GM12878 (cell line): ENCODE measurements around the gene FOXO1. TPM values are rescaled to one million over a fixed set of nuclear protein-coding genes. Genes with fewer than 3 reads are reported as not detected.

ENCODE experiments used
- ATAC-seq: fragments of 200-7000 bp; cut with Tn5 transposase; 3 replicates; pipeline ENCODE4 v1.9.1; 2020; ENCODE audit warnings: mild to moderate bottlenecking, moderate library complexity
- BruUV-seq: library from RNA; stranded (reverse); fragments of 400-500 nt; replicated peaks from 2 replicates; lab custom pipeline; 2021; lab: Mats Ljungman, UMichigan
- CTCF ChIA-PET: fragments of 300-600 bp; sonication (Branson Sonifier 250); formaldehyde crosslinking; extraction: SDS; loops from one replicate; lab custom pipeline; 2021; ENCODE audit warnings: inconsistent platforms; lab: Yijun Ruan, JAX
- POLR2A ChIA-PET: fragments of 350-600 bp; formaldehyde crosslinking; extraction: SDS; loops from one replicate; lab custom pipeline; 2021; ENCODE audit warnings: inconsistent platforms; lab: Charles Lee
- RAD21 ChIA-PET: fragments of 300-600 bp; sonication (Branson Sonifier 250); formaldehyde crosslinking; loops from one replicate; lab custom pipeline; 2023; ENCODE audit warnings: antibody characterized with exemption; ENCODE audit not compliant: unreplicated experiment; lab: Charles Lee
- SMC1A ChIA-PET: fragments of 300-600 bp; sonication (Branson Sonifier 250); formaldehyde crosslinking; loops from one replicate; lab custom pipeline; 2023; ENCODE audit not compliant: unreplicated experiment, uncharacterized antibody; lab: Charles Lee
- DNase-seq: peaks from one replicate; pipeline ENCODE4 v3.0.0-alpha.2; 2011; ENCODE audit warnings: low read depth, low spot score
- FAIRE-seq: peaks from 3 replicates; lab custom pipeline; 2011; peaks lifted over from hg19 to GRCh38; lab: Jason Lieb, UNC
- H2AFZ ChIP-seq: 2 replicates; pipeline ENCODE4 v1.6.0; 2011; ENCODE audit warnings: low read depth, low read length, control low read depth; ENCODE audit not compliant: control insufficient read depth
- H3K27ac ChIP-seq: 2 replicates; pipeline ENCODE4 v1.5.1; 2011; ENCODE audit warnings: control low read depth; ENCODE audit not compliant: control insufficient read depth, insufficient read depth
- H3K27me3 ChIP-seq, 2 experiments: replicated peaks in 1 of 2; 2 replicates each; pipeline versions ENCODE4 v1.6.0 to v1.6.1; 2011; ENCODE audit warnings: low read length in 1 of 2; ENCODE audit not compliant: control insufficient read depth in 2 of 2, insufficient read depth in 2 of 2
- H3K36me3 ChIP-seq, 2 experiments: 2 replicates each; pipeline ENCODE4 v1.5.1; 2011; ENCODE audit warnings: low read length in 1 of 2; ENCODE audit not compliant: control insufficient read depth in 2 of 2, insufficient read depth in 2 of 2
- H3K4me1 ChIP-seq: 2 replicates; pipeline ENCODE4 v1.6.1; 2011; ENCODE audit warnings: mild to moderate bottlenecking, low read length, moderate library complexity, mixed read lengths; ENCODE audit not compliant: control insufficient read depth, insufficient read depth
- H3K4me2 ChIP-seq: 2 replicates; pipeline ENCODE4 v1.6.0; 2011; ENCODE audit warnings: control low read depth; ENCODE audit not compliant: control insufficient read depth, insufficient read depth
- H3K4me3 ChIP-seq: fragments of 200-600 bp; sonication (generic); 2 replicates; pipeline ENCODE4 v1.5.1; 2016
- H3K79me2 ChIP-seq: 2 replicates; pipeline ENCODE4 v1.6.0; 2011; ENCODE audit warnings: low read length; ENCODE audit not compliant: control insufficient read depth, insufficient read depth
- H3K9ac ChIP-seq: 2 replicates; pipeline ENCODE4 v1.8.0; 2011; ENCODE audit warnings: low read length, control low read depth, mixed read lengths; ENCODE audit not compliant: control insufficient read depth, insufficient read depth
- H3K9me3 ChIP-seq: replicated peaks from 3 replicates; pipeline ENCODE4 v1.5.1; 2011; ENCODE audit warnings: mild to moderate bottlenecking, low read length; ENCODE audit not compliant: control insufficient read depth, insufficient read depth
- H4K20me1 ChIP-seq: 2 replicates; pipeline ENCODE4 v1.6.0; 2011; ENCODE audit not compliant: control insufficient read depth, insufficient read depth
- BHLHE40 ChIP-seq, 2 experiments: fragments of 450-650 bp in 1 of 2; IDR thresholded peaks; 2 replicates each; pipeline ENCODE4 v1.6.1; 2011 to 2017; ENCODE audit warnings: low read depth in 2 of 2, borderline replicate concordance in 1 of 2, improper control_type of control experiment in 1 of 2, low read length in 1 of 2, mild to moderate bottlenecking in 1 of 2
- IKZF1 ChIP-seq: fragments of 450-650 bp; conservative IDR thresholded peaks from 2 replicates; pipeline ENCODE4 v1.6.1; 2017; ENCODE audit warnings: antibody characterized with exemption, mild to moderate bottlenecking
- IKZF2 ChIP-seq, 2 experiments: fragments of 450-650 bp; IDR thresholded peaks; 2 replicates each; pipeline ENCODE4 v1.6.1; 2017; ENCODE audit warnings: mild to moderate bottlenecking in 2 of 2, moderate library complexity in 2 of 2
- IRF4 ChIP-seq: IDR thresholded peaks from 2 replicates; pipeline ENCODE4 v1.6.1; 2011; ENCODE audit warnings: low read depth, low read length
- MEF2A ChIP-seq: IDR thresholded peaks from 2 replicates; pipeline ENCODE4 v1.6.1; 2011; ENCODE audit warnings: low read depth, mild to moderate bottlenecking, low read length, moderate library complexity; ENCODE audit not compliant: insufficient read depth
- RAD51 ChIP-seq: fragments of 450-650 bp; IDR thresholded peaks from 2 replicates; pipeline ENCODE4 v1.6.1; 2016; ENCODE audit warnings: moderate library complexity, mild to moderate bottlenecking, inconsistent platforms
- RUNX3 ChIP-seq: IDR thresholded peaks from 2 replicates; pipeline ENCODE4 v1.6.1; 2012; ENCODE audit warnings: low read length, inconsistent platforms
- STAT3 ChIP-seq: IDR thresholded peaks from 2 replicates; pipeline ENCODE4 v1.6.1; 2011; ENCODE audit warnings: low read depth, low read length, improper control_type of control experiment
- TAF1 ChIP-seq: IDR thresholded peaks from 2 replicates; pipeline ENCODE4 v1.6.1; 2011; ENCODE audit warnings: mild to moderate bottlenecking, low read depth, low read length, borderline replicate concordance
- WGBS: methylation state at CpG from one replicate; pipeline ENCODE4 v1.1.6; 2016; ENCODE audit warnings: low lambda C conversion rate; ENCODE audit not compliant: insufficient replicate concordance, insufficient coverage; ENCODE audit errors: missing lambda C conversion rate; 5-methylcytosine and 5-hydroxymethylcytosine counted together
- in situ Hi-C: fragments of 300-500 bp; cut with MboI; formaldehyde crosslinking; loops from 9 replicates; pipeline ENCODE4 v1.14.3; 2018; ENCODE audit warnings: mixed read lengths
- intact Hi-C: fragments of 100-400 bp; cut with micrococcal nuclease; formaldehyde crosslinking; loops from one replicate; pipeline ENCODE4 v1.14.2; 2022; ENCODE audit not compliant: unreplicated experiment
- polyA plus RNA-seq, 11 experiments: library from polyadenylated mRNA; depleted of rRNA in 4 of 11; unstranded in 6 of 11; stranded (reverse) in 5 of 11; fragments of >200 nt; fragmentation: Nextera tagmentation in 4 of 11; fragmentation: Illumina TruSeq in 1 of 11; extraction: Ambion mirVana in 4 of 11; extraction: Trizol in 1 of 11; gene quantifications; 1 replicate in 1 of 11; 2 replicates in 10 of 11; pipeline versions ENCODE4 v1.2.1 to v1.2.3, GENCODE V29; 2011 to 2016; ENCODE audit warnings: inconsistent platforms in 2 of 11, missing spikeins in 2 of 11, low read depth in 1 of 11
- total RNA-seq, 4 experiments: library from RNA; depleted of rRNA in 3 of 4; stranded (reverse); fragments of >200 nt in 3 of 4; fragmentation: Illumina TruSeq in 1 of 4; extraction: Trizol in 1 of 4; gene quantifications; 2 replicates each; pipeline versions ENCODE4 v1.2.1 to v1.2.3, GENCODE V29; 2013 to 2021

FOXO1 gene
- total and polyA plus RNA-seq, 10 of the 15 experiments (the other 5 are each of a cell fraction or from before 2014, with no cell fraction given) = 0.58 to 8.3 (median 0.88) TPM

DNA sequence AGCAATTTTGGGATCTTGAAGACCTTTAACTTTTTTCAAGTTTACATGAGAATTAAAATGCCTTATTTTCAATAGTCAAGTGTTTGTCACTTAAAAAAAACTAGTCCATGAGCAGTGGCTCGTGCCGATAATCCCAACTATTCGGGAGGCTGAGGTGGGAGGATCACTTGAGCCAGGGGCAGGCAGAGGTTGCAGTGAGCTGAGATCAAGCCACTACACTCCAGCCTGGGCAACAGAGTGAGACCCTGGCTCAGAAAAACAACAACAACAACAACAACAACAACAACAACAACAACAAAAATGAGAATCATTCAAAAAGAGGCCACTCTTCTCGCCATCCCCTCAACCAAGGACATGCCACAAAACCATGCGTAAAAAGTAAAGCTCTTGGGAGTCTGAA lies 5.7 kb downstream of the FOXO1 start:
- CTCF ChIA-PET = interaction anchor here (1.2 to 1.3 kb wide), 2 partner anchors 136 to 718 kb away, joined by 3 read pairs; no protein-coding TSS in a partner anchor
- intact Hi-C loops (loop anchor here (5.0 kb wide), 1 partner anchor 238 kb away; no protein-coding TSS in a partner anchor), in situ Hi-C loops (loop anchor here (5.0 kb wide), 2 partner anchors 143 to 213 kb away; no protein-coding TSS in a partner anchor)
- no TSS peak for BruUV-seq
- Histone ChIP-seq H3K9ac (no peak overlapping the region), H3K27me3 (no peaks in the 10 kb centered on the region), H4K20me1 (no peaks in the 10 kb centered on the region; the same call in 1 of the 2 replicates), H3K4me2 (peak overlapping the region; percentile 59; the same call in 1 of the 2 replicates), H3K9me3 (no peaks in the 10 kb centered on the region), H3K79me2 (peaks cover 75% of the 10 kb centered on the region), H3K27ac (peak overlapping the region; percentile 32), H3K4me1 (peaks cover 15% of the 10 kb centered on the region), H2AFZ (no peak overlapping the region), H3K36me3 (no peaks in the 10 kb centered on the region), H3K4me3 (0 out of 2 replicates have a peak overlapping the region, but pooled peaks have one; percentile 8)
- TF ChIP-seq MEF2A (no peak), STAT3 (no peak)
- POLR2A ChIA-PET = no interaction called here
- ATAC-seq (no peak), DNase-seq (no peak), FAIRE-seq (no peak)
- 97% methylated on average over 5 of the region's 5 CpGs for WGBS
- SMC1A ChIA-PET = interaction anchor here (0.6 to 0.7 kb wide), 2 partner anchors 62 to 175 kb away, joined by 3 read pairs; no protein-coding TSS in a partner anchor
- RAD21 ChIA-PET = interaction anchor here (0.7 to 0.9 kb wide), 2 partner anchors 13 to 924 kb away, joined by 3 read pairs; no protein-coding TSS in a partner anchor

DNA sequence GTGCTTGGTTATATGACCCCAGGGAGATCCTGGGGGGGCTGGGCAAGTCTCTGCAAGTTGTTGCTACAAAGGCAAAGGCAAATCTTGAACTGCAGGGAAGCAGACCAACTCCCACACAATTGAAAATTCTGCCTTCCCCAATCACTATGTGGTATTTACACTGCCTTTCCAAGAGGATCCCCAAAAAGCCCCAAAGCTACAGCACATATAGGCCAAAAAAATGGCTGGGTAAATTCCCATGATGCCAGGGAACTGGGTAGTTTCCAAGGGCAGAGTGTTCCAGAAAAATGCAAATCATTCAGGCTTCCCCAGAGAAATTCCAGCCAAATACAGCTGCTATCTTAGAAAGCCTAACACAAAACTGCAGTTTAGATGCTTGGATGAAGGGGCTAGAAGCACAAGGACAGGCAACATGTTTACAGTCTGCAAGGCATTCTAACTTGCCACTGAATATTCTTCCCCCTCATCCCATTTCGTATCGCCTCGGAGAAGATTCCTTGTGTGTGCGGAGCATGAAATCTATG lies 6.2 kb downstream of the FOXO1 start:
- SMC1A ChIA-PET = no interaction called here
- POLR2A ChIA-PET = no interaction called here

More for the DNA sequence above, 6.2 kb downstream of the FOXO1 start:
- no TSS peak for BruUV-seq
- CTCF ChIA-PET = interaction anchor here (0.6 to 1.2 kb wide), 2 partner anchors 329 to 717 kb away, joined by 3 read pairs; no protein-coding TSS in a partner anchor
- ATAC-seq (no peak), DNase-seq (no peak), FAIRE-seq (no peak)
- H3K27ac ChIP-seq = peak overlapping the region; percentile 32
- no peaks in the 10 kb centered on the region for H3K9me3 ChIP-seq
- H3K4me2 ChIP-seq = peak overlapping the region; percentile 59
- peaks cover 73% of the 10 kb centered on the region for H3K79me2 ChIP-seq
- no peaks in the 10 kb centered on the region for H3K27me3 ChIP-seq
- no peak overlapping the region for H3K9ac ChIP-seq
- H3K36me3 ChIP-seq = no peaks in the 10 kb centered on the region
- H3K4me3 ChIP-seq = 0 out of 2 replicates have a peak overlapping the region, but pooled peaks have one; percentile 8
- RAD21 ChIA-PET = no interaction called here
- TF ChIP-seq IRF4 (no peak), BHLHE40 (IDR thresholded peaks at IDR 0.05; ENCODE audit: borderline replicate concordance in 1 of 2, low read depth in 2 of 2, low read length in 1 of 2) (no peak), RUNX3 (peak; percentile 46; the same call in 1 of the 2 replicates), STAT3 (no peak), IKZF1 (peak; percentile 39; the same call in 1 of the 2 replicates), IKZF2 (IDR thresholded peaks at IDR 0.05) (peak in 1 of 2 experiments; percentile 34; a peak in 1 of 4 replicates), TAF1 (no peak), RAD51 (no peak)
- in situ Hi-C loops = loop anchor here (5.0 kb wide), 2 partner anchors 143 to 213 kb away; no protein-coding TSS in a partner anchor
- 96% methylated on average over 4 of the region's 4 CpGs for WGBS
- intact Hi-C loops = loop anchor here (5.0 kb wide), 1 partner anchor 238 kb away; no protein-coding TSS in a partner anchor
- H2AFZ ChIP-seq = no peak overlapping the region
- peaks cover 16% of the 10 kb centered on the region for H3K4me1 ChIP-seq
- no peaks in the 10 kb centered on the region; the same call in 1 of the 2 replicates for H4K20me1 ChIP-seq
